Esophagus muscularis mucosa (tissue), 4 donors: Measurements from ENCODE around the gene TBCEL. TPM values are rescaled to one million over a fixed set of nuclear protein-coding genes. Genes with fewer than 3 reads are reported as not detected.

Source experiments
- DNase-seq: peaks from one replicate; pipeline ENCODE4 v3.0.0-alpha.2; 2017; ENCODE audit errors: extremely low spot score
- H3K27ac ChIP-seq, 4 donors: fragments of 200-600 bp; sonication (generic); replicated peaks in 1 of 4; 1 replicate in 3 of 4; 2 replicates in 1 of 4; pipeline ENCODE4 v1.5.1; 2016 to 2019; ENCODE audit warnings: mild to moderate bottlenecking in 1 of 4
- H3K27me3 ChIP-seq, 4 donors: fragments of 200-600 bp; sonication (generic); one replicate each; pipeline versions ENCODE4 v1.5.1 to v1.6.0; 2016 to 2019
- H3K36me3 ChIP-seq, 4 donors: fragments of 200-600 bp; sonication (generic); one replicate each; pipeline ENCODE4 v1.5.1; 2016 to 2019
- H3K4me1 ChIP-seq, 4 donors: fragments of 200-600 bp; sonication (generic); one replicate each; pipeline ENCODE4 v1.5.1; 2016 to 2019
- H3K4me3 ChIP-seq, 4 donors: fragments of 200-600 bp; sonication (generic); 1 replicate in 2 of 4; 2 replicates in 2 of 4; pipeline ENCODE4 v1.5.1; 2016 to 2019; ENCODE audit warnings: mild to moderate bottlenecking in 4 of 4, moderate library complexity in 1 of 4
- H3K9me3 ChIP-seq, 4 donors: fragments of 200-600 bp; sonication (generic); 1 replicate in 3 of 4; 2 replicates in 1 of 4; pipeline ENCODE4 v1.5.1; 2016 to 2019
- EP300 ChIP-seq: sonication (generic); formaldehyde crosslinking; IDR thresholded peaks from one replicate; pipeline ENCODE4 v1.6.1; 2017; ENCODE audit warnings: antibody characterized with exemption
- POLR2A ChIP-seq: fragments of 450-650 bp; IDR thresholded peaks from one replicate; pipeline ENCODE4 v1.6.1; 2017; ENCODE audit warnings: antibody characterized with exemption, moderate library complexity, mild to moderate bottlenecking, low read depth
- POLR2AphosphoS5 ChIP-seq, 2 donors: sonication (generic); formaldehyde crosslinking; IDR thresholded peaks; one replicate each; pipeline ENCODE4 v1.6.1; 2017; ENCODE audit warnings: antibody characterized with exemption in 2 of 2
- WGBS: methylation state at CpG from one replicate; pipeline ENCODE4 v1.1.5; 2018; 5-methylcytosine and 5-hydroxymethylcytosine counted together
- intact Hi-C: fragments of 100-400 bp; cut with DNase I; formaldehyde crosslinking; loops from one replicate; pipeline ENCODE4 v1.15.1; 2023
- total RNA-seq, 4 donors: library from RNA; depleted of rRNA; stranded (reverse); fragments of >200 nt; gene quantifications; one replicate each; pipeline versions ENCODE4 v1.1.0 to v1.2.1, GENCODE V29; 2016
- TF ChIP-seq, protein P1 (sequence below), 3 experiments: fragments of 200-600 bp in 2 of 3; fragments of 450-650 bp in 1 of 3; sonication (generic) in 2 of 3; IDR thresholded peaks; one replicate each; pipeline ENCODE4 v1.5.1; 2017 to 2019; ENCODE audit warnings: antibody characterized with exemption in 3 of 3, mild to moderate bottlenecking in 2 of 3, moderate library complexity in 1 of 3

The TBCEL gene
- total RNA-seq, 4 donors from 2014 or later: 25.0 to 31.4 (median 27.9) TPM

DNA sequence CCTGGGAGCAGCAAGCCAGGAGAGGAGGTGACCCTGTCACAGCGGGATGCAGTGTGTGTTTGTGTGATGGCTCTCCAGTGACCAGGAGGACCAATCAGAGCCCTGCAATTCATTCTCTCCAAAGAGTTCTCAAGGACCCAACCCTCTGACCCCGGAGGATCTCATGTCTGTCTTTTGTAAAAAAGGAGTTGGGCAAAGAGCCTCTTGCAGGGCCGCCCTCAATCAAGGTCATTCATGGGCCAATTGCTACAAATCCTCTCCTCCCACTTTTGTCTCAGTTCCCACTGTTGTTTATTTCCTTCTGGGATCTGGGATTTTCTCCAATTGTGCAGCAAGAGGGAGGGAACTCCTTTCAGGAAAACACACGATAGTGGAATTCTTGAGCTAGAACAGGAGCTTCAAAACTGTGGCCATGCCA lies 81.2 kb downstream of the TBCEL start:
- 43% methylated on average over 3 of the region's 4 CpGs for WGBS
- peak overlapping the region in 2 of 4 donors; percentile 31 to 60 for H3K27ac ChIP-seq

GRCh38 chr11:121105481-121106195 lies 81.7 kb downstream of the TBCEL start:
- Histone ChIP-seq H3K36me3 (no peaks in the 10 kb centered on the region), H3K9me3 (no peaks in the 10 kb centered on the region), H3K27me3 (no peaks in the 10 kb centered on the region), H3K4me3 (no peak overlapping the region), H3K27ac (peak overlapping the region in 2 of 4 donors; percentile 24 to 40), H3K4me1 (peaks cover 8 to 18% (median 17%) of the 10 kb centered on the region in 4 donors)
- TF ChIP-seq, protein P1, sequence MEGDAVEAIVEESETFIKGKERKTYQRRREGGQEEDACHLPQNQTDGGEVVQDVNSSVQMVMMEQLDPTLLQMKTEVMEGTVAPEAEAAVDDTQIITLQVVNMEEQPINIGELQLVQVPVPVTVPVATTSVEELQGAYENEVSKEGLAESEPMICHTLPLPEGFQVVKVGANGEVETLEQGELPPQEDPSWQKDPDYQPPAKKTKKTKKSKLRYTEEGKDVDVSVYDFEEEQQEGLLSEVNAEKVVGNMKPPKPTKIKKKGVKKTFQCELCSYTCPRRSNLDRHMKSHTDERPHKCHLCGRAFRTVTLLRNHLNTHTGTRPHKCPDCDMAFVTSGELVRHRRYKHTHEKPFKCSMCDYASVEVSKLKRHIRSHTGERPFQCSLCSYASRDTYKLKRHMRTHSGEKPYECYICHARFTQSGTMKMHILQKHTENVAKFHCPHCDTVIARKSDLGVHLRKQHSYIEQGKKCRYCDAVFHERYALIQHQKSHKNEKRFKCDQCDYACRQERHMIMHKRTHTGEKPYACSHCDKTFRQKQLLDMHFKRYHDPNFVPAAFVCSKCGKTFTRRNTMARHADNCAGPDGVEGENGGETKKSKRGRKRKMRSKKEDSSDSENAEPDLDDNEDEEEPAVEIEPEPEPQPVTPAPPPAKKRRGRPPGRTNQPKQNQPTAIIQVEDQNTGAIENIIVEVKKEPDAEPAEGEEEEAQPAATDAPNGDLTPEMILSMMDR (IDR thresholded peaks at IDR 0.05): no peak
- no peak for TF ChIP-seq POLR2AphosphoS5 (IDR thresholded peaks at IDR 0.05)
- TF ChIP-seq EP300: no peak
- no peak for TF ChIP-seq POLR2A
- intact Hi-C loops: no loop called here
- DNase-seq: no peak
- WGBS: 68% methylated on average over 6 of the region's 6 CpGs

More for the DNA sequence above, 81.2 kb downstream of the TBCEL start:
- Histone ChIP-seq H3K36me3 (no peaks in the 10 kb centered on the region), H3K4me1 (peaks cover 8 to 18% (median 17%) of the 10 kb centered on the region in 4 donors), H3K9me3 (no peaks in the 10 kb centered on the region), H3K27me3 (no peaks in the 10 kb centered on the region), H3K4me3 (no peak overlapping the region)
- intact Hi-C loops: no loop called here
- no peak for DNase-seq
- TF ChIP-seq POLR2AphosphoS5 (IDR thresholded peaks at IDR 0.05) (peak in 1 of 2 donors; percentile 38), EP300 (no peak), POLR2A (no peak)
- TF ChIP-seq, protein P1 (IDR thresholded peaks at IDR 0.05): no peak

DNA sequence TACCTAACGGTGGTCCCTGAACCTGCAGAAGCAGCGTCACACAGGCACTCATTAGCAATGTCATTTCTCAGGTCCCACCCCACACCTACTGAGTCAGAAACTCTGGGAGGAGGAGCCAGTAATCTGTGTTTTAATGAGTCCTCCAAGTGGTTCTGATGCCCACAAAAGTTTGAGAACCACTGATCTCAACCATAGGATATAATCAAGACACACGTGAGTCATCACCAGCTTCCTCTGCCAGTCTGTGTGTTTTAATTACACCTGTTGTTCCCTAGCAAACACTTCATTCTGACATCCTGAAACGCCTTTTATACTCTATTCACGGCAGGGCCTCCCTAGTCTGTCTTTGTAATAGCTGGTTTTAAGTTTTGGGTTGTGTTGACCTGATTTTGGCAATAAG lies 82.9 kb downstream of the TBCEL start:
- no peak for DNase-seq
- H3K4me1 ChIP-seq: peaks cover 8 to 18% (median 17%) of the 10 kb centered on the region in 4 donors
- TF ChIP-seq POLR2A (no peak), POLR2AphosphoS5 (IDR thresholded peaks at IDR 0.05) (no peak)
- H3K36me3 ChIP-seq: no peaks in the 10 kb centered on the region
- intact Hi-C loops: no loop called here
- no peak overlapping the region for H3K27ac ChIP-seq
- no peaks in the 10 kb centered on the region for H3K9me3 ChIP-seq
- H3K27me3 ChIP-seq: no peaks in the 10 kb centered on the region
- WGBS: 87% methylated on average over 4 of the region's 5 CpGs
- H3K4me3 ChIP-seq: no peak overlapping the region

DNA sequence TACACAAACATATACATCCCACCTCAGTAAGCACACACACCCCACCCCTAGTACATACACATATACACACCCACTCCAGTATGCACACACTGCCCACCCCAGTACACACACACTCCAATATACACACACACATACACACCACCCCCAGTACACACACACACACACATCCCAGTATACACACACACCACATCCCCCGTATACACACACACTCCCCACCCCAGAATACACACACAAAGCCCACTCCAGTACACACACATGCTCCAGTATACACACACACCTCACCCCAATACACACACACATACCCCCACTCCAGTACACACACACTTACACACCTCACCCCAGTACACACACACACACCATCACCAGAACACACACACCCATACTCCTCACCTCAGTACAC lies 84.5 kb downstream of the TBCEL start:
- Histone ChIP-seq H3K4me3 (no peak overlapping the region), H3K27ac (no peak overlapping the region), H3K4me1 (peaks cover 8 to 25% (median 18%) of the 10 kb centered on the region in 4 donors), H3K9me3 (no peaks in the 10 kb centered on the region), H3K36me3 (no peaks in the 10 kb centered on the region), H3K27me3 (peaks cover 0 to 5% (median 0%) of the 10 kb centered on the region in 4 donors)
- intact Hi-C loops: no loop called here
- no peak for DNase-seq
- TF ChIP-seq, protein P1 (IDR thresholded peaks at IDR 0.05): no peak
- TF ChIP-seq EP300 (no peak), POLR2A (no peak), POLR2AphosphoS5 (IDR thresholded peaks at IDR 0.05) (no peak)
- 48% methylated on average over 1 of the region's 1 CpG for WGBS

- no peak overlapping the region for H3K27ac ChIP-seq
- intact Hi-C loops: no loop called here
- no peak for DNase-seq
- H3K4me1 ChIP-seq: peaks cover 5 to 21% (median 14%) of the 10 kb centered on the region in 4 donors
- 81% methylated on average over 2 of the region's 2 CpGs for WGBS
- TF ChIP-seq EP300 (no peak), POLR2A (no peak), POLR2AphosphoS5 (IDR thresholded peaks at IDR 0.05) (no peak)
- TF ChIP-seq, protein P1 (IDR thresholded peaks at IDR 0.05): no peak
- no peaks in the 10 kb centered on the region for H3K9me3 ChIP-seq
- no peaks in the 10 kb centered on the region for H3K36me3 ChIP-seq
- peaks cover 0 to 5% (median 0%) of the 10 kb centered on the region in 4 donors for H3K27me3 ChIP-seq
- H3K4me3 ChIP-seq: no peak overlapping the region
Measured at GRCh38 chr11:121109471-121109870, 85.6 kb downstream of the TBCEL start.
